ENCODE measurements around the gene DDX25. TPM values are rescaled to one million over a fixed set of nuclear protein-coding genes. Genes with fewer than 3 reads are reported as not detected.

The DDX25 gene
- total and polyA plus RNA-seq, 2 of the 4 experiments (the other 2 are of a cell fraction), result under 0.01 TPM; not detected in 1

- POLR2A ChIA-PET (ENCODE audit: unreplicated experiment), result interaction anchor here (0.9 kb wide), 1 partner anchor 278 kb away, joined by 4 read pairs; the partner anchor contains the start of gene CHEK1
- intact Hi-C loops (cut with micrococcal nuclease) (no loop called here), in situ Hi-C loops (cut with MboI; ENCODE audit: low sequenced_read_pairs) (no loop called here), dilution Hi-C loops (cut with HindIII; ENCODE audit: low sequenced_read_pairs, unreplicated experiment) (loop anchor here (25.0 kb wide), 1 partner anchor 309 kb away; the partner anchor contains the start of genes FAM118B and RPUSD4)
- Histone ChIP-seq H3K4ac (ENCODE audit: low read depth, low read length) (peak within 1 kb of the TSS; percentile 39; the same call in 1 of the 2 replicates), H3K4me1 (ENCODE audit: control insufficient read depth, insufficient read depth, low read length) (0 out of 2 replicates have a peak, but pooled peaks cover 2% of the 10 kb centered on the region), H3K9me1 (ENCODE audit: insufficient read depth, low read length) (no peaks in the 10 kb centered on the region; the same call in 1 of the 2 replicates), H3K4me3 (ENCODE audit: insufficient read depth, low read depth, low read length) (peak within 1 kb of the TSS; percentile 96), H3K9ac (ENCODE audit: low read depth, low read length) (peak within 1 kb of the TSS; percentile 95), H2BK15ac (ENCODE audit: low read depth, low read length) (no peak within 1 kb of the TSS; the same call in 2 of the 3 replicates), H4K8ac (ENCODE audit: low read depth in 2 of 2, low read length in 2 of 2) (peak within 1 kb of the TSS; percentile 73 to 96), H2BK20ac (ENCODE audit: low read depth, low read length) (no peak within 1 kb of the TSS), H3K27ac (ENCODE audit: insufficient read depth, low read length) (peak within 1 kb of the TSS; percentile 42), H3K79me1 (ENCODE audit: low read depth in 1 of 2, low read length in 2 of 2) (peaks cover 12 to 26% of the 10 kb centered on the region in 2 experiments; a peak in 3 of 4 replicates), H2AK9ac (replicated peaks; ENCODE audit: low read depth, low read length, poor library complexity) (no peak within 1 kb of the TSS), H3K56ac (ENCODE audit: extremely low read depth, insufficient read depth, low read length) (peak within 1 kb of the TSS; percentile 92), H3K27me3 (ENCODE audit: control insufficient read depth, insufficient read depth, low read length) (peaks cover 18% of the 10 kb centered on the region), H2BK120ac (ENCODE audit: low read depth, low read length) (no peak within 1 kb of the TSS), H4K91ac (ENCODE audit: insufficient read depth, low read depth, low read length) (peak within 1 kb of the TSS; percentile 56; the same call in 1 of the 2 replicates), H3K4me2 (ENCODE audit: low read depth, low read length) (peak within 1 kb of the TSS; percentile 87), H3K36me3 (ENCODE audit: control insufficient read depth, insufficient read depth, low read length) (peaks cover 7% of the 10 kb centered on the region), H3K18ac (ENCODE audit: low read depth, low read length) (peak within 1 kb of the TSS; percentile 70; the same call in 1 of the 2 replicates), H3K23ac (ENCODE audit: low read depth, low read length) (peak within 1 kb of the TSS; percentile 68), H2AK5ac (ENCODE audit: low read depth, low read length) (0 out of 2 replicates have a peak within 1 kb of the TSS, but pooled peaks have one; percentile 29), H4K20me1 (ENCODE audit: insufficient read depth, low read length) (no peaks in the 10 kb centered on the region), H3K9me3 (ENCODE audit: control insufficient read depth, insufficient read depth, low read length) (peaks cover 3% of the 10 kb centered on the region; the same call in 1 of the 2 replicates), H4K5ac (ENCODE audit: low read depth, low read length) (peak within 1 kb of the TSS; percentile 96; the same call in 1 of the 2 replicates), H3K14ac (replicated peaks; ENCODE audit: low read depth, low read length) (peak within 1 kb of the TSS; percentile 70), H2BK5ac (ENCODE audit: low read depth, low read length, poor library complexity, severe bottlenecking) (peak within 1 kb of the TSS; percentile 64), H2AFZ (replicated peaks; ENCODE audit: low read length, poor library complexity) (peak within 1 kb of the TSS; percentile 80)
- 0% methylated on average over 3 of the region's 31 CpGs; no CpG with 5 or more reads in 1 of the 2 experiments for WGBS, 2 experiments (ENCODE audit: extremely low coverage in 2 of 2, insufficient read length in 1 of 2)
- ATAC-seq (ENCODE audit: low read depth) (peak; percentile 98), DNase-seq (peak; percentile 78)
- BruUV-seq (replicated peaks), result no TSS peak
- TF ChIP-seq CEBPB (IDR thresholded peaks at IDR 0.05; ENCODE audit: low read depth, low read length) (no peak), FOS (IDR thresholded peaks at IDR 0.05; ENCODE audit: low read depth, low read length) (no peak), MAFK (IDR thresholded peaks at IDR 0.05; ENCODE audit: low read depth, low read length) (no peak), MAZ (IDR thresholded peaks at IDR 0.05; ENCODE audit: borderline replicate concordance, low read depth, low read length) (no peak), BHLHE40 (IDR thresholded peaks at IDR 0.05; ENCODE audit: low read depth, low read length) (no peak), MXI1 (IDR thresholded peaks at IDR 0.05; ENCODE audit: borderline replicate concordance, low read depth, low read length) (peak; percentile 92), RCOR1 (IDR thresholded peaks at IDR 0.05; ENCODE audit: insufficient replicate concordance, low read length) (no peak), SMC3 (IDR thresholded peaks at IDR 0.05; ENCODE audit: low read depth, low read length) (no peak)
- CTCF ChIA-PET, result no interaction called here
Observed at GRCh38 chr11:125902927-125903710, 1.2 kb upstream of the DDX25 start, which contains the start of gene PUS3. Gene PUS3, minus strand, starts transcription at chr11:125903206. Its CDS starts 6,922 bp downstream, at chr11:125896284.

Data from IMR-90 (cell line).